Suprapubic skin (tissue), 4 donors: ENCODE results near the gene TEX28.

Experiments
- EP300 ChIP-seq: sonication (generic); formaldehyde crosslinking; IDR thresholded peaks from one replicate; pipeline ENCODE4 v1.6.1; 2017; ENCODE audit warnings: antibody characterized with exemption
- POLR2A ChIP-seq, 2 donors: fragments of 450-650 bp; IDR thresholded peaks; one replicate each; pipeline ENCODE4 v1.6.1; 2017; ENCODE audit warnings: antibody characterized with exemption in 2 of 2, mild to moderate bottlenecking in 2 of 2, moderate library complexity in 2 of 2
- POLR2AphosphoS5 ChIP-seq, 3 donors: sonication (generic); formaldehyde crosslinking; IDR thresholded peaks; one replicate each; pipeline ENCODE4 v1.6.1; 2017; ENCODE audit warnings: antibody characterized with exemption in 3 of 3
- TF ChIP-seq, protein P1 (sequence below), 2 donors: fragments of 200-600 bp in 1 of 2; fragments of 450-650 bp in 1 of 2; sonication (generic) in 1 of 2; IDR thresholded peaks; one replicate each; pipeline ENCODE4 v1.5.1; 2016 to 2019; ENCODE audit warnings: antibody characterized with exemption in 2 of 2, mild to moderate bottlenecking in 1 of 2, moderate library complexity in 1 of 2

DNA sequence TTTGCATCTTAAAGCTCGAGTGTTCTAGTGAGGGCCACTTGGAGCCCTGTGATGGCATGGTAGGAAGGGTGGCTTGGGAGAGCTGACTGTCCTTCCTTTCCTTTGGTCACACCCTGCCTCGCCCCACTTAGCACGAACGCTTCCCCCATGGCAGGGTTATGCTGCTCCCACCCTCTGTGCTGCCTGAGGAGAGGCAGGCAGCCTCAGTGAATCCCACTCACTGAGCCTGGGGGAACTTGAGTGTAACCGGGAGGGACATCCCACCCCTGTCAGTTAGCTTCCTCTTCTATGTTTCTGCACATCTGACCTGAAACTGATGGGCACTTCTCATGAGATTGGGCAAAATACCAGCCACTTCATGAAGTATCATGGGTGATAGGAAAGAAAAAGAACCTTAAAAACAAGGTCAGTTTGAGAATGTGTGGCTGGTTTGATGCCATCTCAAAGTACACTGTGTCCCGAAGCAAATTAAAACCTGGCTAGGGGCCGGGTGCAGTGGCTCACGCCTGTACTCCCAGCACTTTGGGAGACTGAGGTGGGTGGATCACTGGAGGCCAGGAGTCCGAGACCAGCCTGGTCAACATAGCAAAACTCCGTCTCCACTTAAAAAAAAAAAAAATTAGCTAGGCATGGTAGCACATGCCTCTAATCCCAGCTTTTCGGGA is 10.7 kb upstream of the TEX28 start:
- TF ChIP-seq EP300, result no peak
- TF ChIP-seq, protein P1, sequence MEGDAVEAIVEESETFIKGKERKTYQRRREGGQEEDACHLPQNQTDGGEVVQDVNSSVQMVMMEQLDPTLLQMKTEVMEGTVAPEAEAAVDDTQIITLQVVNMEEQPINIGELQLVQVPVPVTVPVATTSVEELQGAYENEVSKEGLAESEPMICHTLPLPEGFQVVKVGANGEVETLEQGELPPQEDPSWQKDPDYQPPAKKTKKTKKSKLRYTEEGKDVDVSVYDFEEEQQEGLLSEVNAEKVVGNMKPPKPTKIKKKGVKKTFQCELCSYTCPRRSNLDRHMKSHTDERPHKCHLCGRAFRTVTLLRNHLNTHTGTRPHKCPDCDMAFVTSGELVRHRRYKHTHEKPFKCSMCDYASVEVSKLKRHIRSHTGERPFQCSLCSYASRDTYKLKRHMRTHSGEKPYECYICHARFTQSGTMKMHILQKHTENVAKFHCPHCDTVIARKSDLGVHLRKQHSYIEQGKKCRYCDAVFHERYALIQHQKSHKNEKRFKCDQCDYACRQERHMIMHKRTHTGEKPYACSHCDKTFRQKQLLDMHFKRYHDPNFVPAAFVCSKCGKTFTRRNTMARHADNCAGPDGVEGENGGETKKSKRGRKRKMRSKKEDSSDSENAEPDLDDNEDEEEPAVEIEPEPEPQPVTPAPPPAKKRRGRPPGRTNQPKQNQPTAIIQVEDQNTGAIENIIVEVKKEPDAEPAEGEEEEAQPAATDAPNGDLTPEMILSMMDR (IDR thresholded peaks at IDR 0.05), result no peak
- TF ChIP-seq POLR2AphosphoS5 (IDR thresholded peaks at IDR 0.05), result no peak
- no peak for TF ChIP-seq POLR2A (IDR thresholded peaks at IDR 0.05)
